ENCODE measurements around the gene RAB10. TPM values are rescaled to one million over a fixed set of nuclear protein-coding genes. Genes with fewer than 3 reads are reported as not detected.

RAB10 gene
- total RNA-seq, 1 experiment from 2014 or later, result 167 TPM

DNA sequence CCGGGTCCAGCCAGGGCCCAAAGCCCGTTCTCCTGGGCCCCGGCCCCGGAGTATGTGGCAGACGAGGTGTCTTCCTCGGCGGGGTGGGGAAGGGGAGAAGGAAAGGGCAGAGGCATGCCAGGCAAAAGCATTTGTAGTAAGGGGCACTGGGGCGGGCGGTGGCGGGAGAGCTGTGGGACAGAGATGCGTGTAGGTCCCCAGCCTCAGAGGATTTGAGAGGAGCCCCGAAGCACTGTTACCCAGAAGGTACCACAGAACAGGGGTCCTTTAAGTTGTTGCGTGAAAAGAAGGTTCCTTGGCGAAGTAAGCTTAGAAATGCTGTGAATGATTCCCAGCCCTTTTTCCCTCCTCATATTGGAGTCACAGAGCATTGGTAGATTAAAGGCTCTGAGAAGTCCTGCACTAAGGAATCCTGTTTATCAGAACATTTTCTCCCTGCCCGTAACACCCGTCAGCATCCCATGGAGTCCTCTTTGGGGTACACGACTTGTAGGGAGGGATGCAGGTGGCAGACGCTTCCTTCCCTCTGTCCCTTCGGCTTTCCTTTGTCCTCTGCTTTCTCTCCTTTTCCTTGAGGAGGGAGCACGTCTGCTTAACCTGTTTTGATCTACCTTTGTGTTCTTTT is 151.5 kb downstream of the RAB10 start:
- peak overlapping the region; percentile 44 to 58 for H3K4me3 ChIP-seq (replicated peaks in 1 of 2; ENCODE audit: low read depth in 1 of 2, low read length in 2 of 2)
- ChIA-PET CTCF (interaction anchor here (1.0 kb wide), 1 partner anchor 14 kb away, joined by 3 read pairs; no protein-coding TSS in a partner anchor), POLR2A (no interaction called here), RAD21 (ENCODE audit: low non-redundant PET in 1 of 2, low total read pairs in 2 of 2, uncharacterized antibody in 2 of 2, unreplicated experiment in 2 of 2) (no interaction called here)
- TF ChIP-seq SP1 (IDR thresholded peaks at IDR 0.05; ENCODE audit: low read depth) (no peak), EGR1 (IDR thresholded peaks at IDR 0.05; ENCODE audit: low read depth) (no peak), RAD21 (IDR thresholded peaks at IDR 0.05; ENCODE audit: low read depth) (no peak), JUND (IDR thresholded peaks at IDR 0.05) (no peak), EZH2 (IDR thresholded peaks at IDR 0.05) (no peak), ELF1 (IDR thresholded peaks at IDR 0.05; ENCODE audit: borderline replicate concordance, low read depth) (no peak), SIN3A (IDR thresholded peaks at IDR 0.05; ENCODE audit: low read depth) (no peak), CBX3 (IDR thresholded peaks at IDR 0.05; ENCODE audit: low read depth) (no peak), ATF3 (IDR thresholded peaks at IDR 0.05) (no peak), EZH2phosphoT487 (IDR thresholded peaks at IDR 0.05; ENCODE audit: borderline replicate concordance) (no peak), POLR2AphosphoS5 (IDR thresholded peaks at IDR 0.05; ENCODE audit: low read depth, low read length) (no peak), TCF7L2 (IDR thresholded peaks at IDR 0.05; ENCODE audit: borderline replicate concordance, extremely low read depth, insufficient read depth, insufficient read length) (no peak), CTCF (IDR thresholded peaks at IDR 0.05 in 2 of 3, conservative IDR thresholded peaks at IDR 0.05 in 1 of 3; ENCODE audit: borderline replicate concordance in 1 of 3, insufficient read depth in 1 of 3, low read depth in 2 of 3, low read length in 2 of 3) (no peak), CEBPB (IDR thresholded peaks at IDR 0.05; ENCODE audit: low read depth) (no peak), YY1 (IDR thresholded peaks at IDR 0.05; ENCODE audit: extremely low read depth, insufficient replicate concordance, low read depth, low read length) (no peak), REST (IDR thresholded peaks at IDR 0.05; ENCODE audit: low read depth) (no peak)
- intact Hi-C loops (cut with micrococcal nuclease), result no loop called here
- no peaks in the 10 kb centered on the region for H3K9me2 ChIP-seq (ENCODE audit: insufficient read depth)
- no peaks in the 10 kb centered on the region for H3K9me3 ChIP-seq (ENCODE audit: control insufficient read depth in 1 of 2, insufficient read depth in 1 of 2, low read depth in 1 of 2, low read length in 2 of 2)
- BruUV-seq (replicated peaks), result TSS peak; percentile 36
- no peaks in the 10 kb centered on the region for H3K36me3 ChIP-seq (ENCODE audit: control insufficient read depth in 1 of 2, insufficient read depth in 2 of 2, low read length in 2 of 2)
- no peaks in the 10 kb centered on the region for H4K20me1 ChIP-seq (ENCODE audit: insufficient read depth)
- H3K79me2 ChIP-seq (ENCODE audit: insufficient read depth, low read length), result no peaks in the 10 kb centered on the region
- H2AFZ ChIP-seq (ENCODE audit: low read depth, low read length, poor library complexity, severe bottlenecking), result no peak overlapping the region
- H3K4me1 ChIP-seq (ENCODE audit: control insufficient read depth in 1 of 2, insufficient read depth in 2 of 2, low read length in 2 of 2), result peaks cover 0 to 9% of the 10 kb centered on the region in 2 experiments; a peak in 1 of 4 replicates
- peak overlapping the region; percentile 71 for H3K4me2 ChIP-seq (ENCODE audit: low read length)
- peak overlapping the region; percentile 65 for H3K9ac ChIP-seq (ENCODE audit: low read length)
- H3K27ac ChIP-seq (ENCODE audit: low read depth, low read length), result peak overlapping the region; percentile 36; the same call in 1 of the 2 replicates
- DNase-seq (ENCODE audit: low read depth, low spot score), result no peak
- no peaks in the 10 kb centered on the region for H3K27me3 ChIP-seq (ENCODE audit: insufficient read depth, low read length)
- ATAC-seq, result no peak; the same call in 1 of the 2 replicates

All from HCT116 (cell line).